Colonic mucosa (tissue), 4 donors: Measurements from ENCODE around the gene GFY. TPM values are rescaled to one million over a fixed set of nuclear protein-coding genes. Genes with fewer than 3 reads are reported as not detected.

Source experiments
- DNase-seq: peaks from one replicate; pipeline ENCODE4 v3.0.0-alpha.2; 2020
- H3K27ac ChIP-seq: fragments of 200-600 bp; one replicate; pipeline ENCODE4 v1.8.0; 2021
- H3K27me3 ChIP-seq: fragments of 200-600 bp; one replicate; pipeline ENCODE4 v1.8.0; 2021
- H3K36me3 ChIP-seq: fragments of 200-600 bp; one replicate; pipeline ENCODE4 v1.8.0; 2021
- H3K4me1 ChIP-seq: fragments of 200-600 bp; one replicate; pipeline ENCODE4 v1.8.0; 2021; ENCODE audit warnings: mild to moderate bottlenecking
- H3K4me3 ChIP-seq: fragments of 200-600 bp; one replicate; pipeline ENCODE4 v1.8.0; 2021
- H3K9ac ChIP-seq, 2 donors: one replicate each; pipeline ENCODE4 v1.7.0; 2013; ENCODE audit warnings: control low read depth in 2 of 2, low read depth in 2 of 2, low read length in 2 of 2
- H3K9me3 ChIP-seq: fragments of 200-600 bp; one replicate; pipeline ENCODE4 v1.8.0; 2021
- CTCF ChIP-seq: fragments of 200-600 bp; IDR thresholded peaks from one replicate; pipeline ENCODE4 v1.8.0; 2022; ENCODE audit warnings: antibody characterized with exemption, mild to moderate bottlenecking
- intact Hi-C: fragments of 100-400 bp; cut with DNase I; formaldehyde crosslinking; loops from one replicate; pipeline ENCODE4 v1.14.1; 2022
- total RNA-seq, 2 donors: library from RNA; stranded (reverse); fragmentation: NEBNext Ultra II Directional in 1 of 2; extraction: Animal tissue kit (Norgen Biotek cat#: 25700) in 1 of 2; gene quantifications; one replicate each; pipeline ENCODE4 v1.2.1, GENCODE V29; 2021
- donor health status: healthy.
- donor health status: DM: no; HTN: no; CAD: no.
- donor health status: DM: no; HTN: no; CAD: no.

Gene GFY
- total RNA-seq, 2 donors from 2014 or later, result not detected

- H3K27me3 ChIP-seq, result no peaks in the 10 kb centered on the region
- H3K27ac ChIP-seq, result no peak overlapping the region
- TF ChIP-seq CTCF, result no peak
- no peaks in the 10 kb centered on the region for H3K4me1 ChIP-seq
- no peak overlapping the region for H3K4me3 ChIP-seq
- no peak for DNase-seq
- intact Hi-C loops, result loop anchor here (2.0 kb wide), 1 partner anchor 49 kb away; no protein-coding TSS in a partner anchor
- H3K9me3 ChIP-seq, result no peaks in the 10 kb centered on the region
- no peak overlapping the region for H3K9ac ChIP-seq
- no peaks in the 10 kb centered on the region for H3K36me3 ChIP-seq
Observed at GRCh38 chr19:49393881-49394280, 31.3 kb upstream of the GFY start.

GRCh38 chr19:49395581-49396407, 29.4 kb upstream of the GFY start:
- no peak for DNase-seq
- no peak for TF ChIP-seq CTCF
- no peak overlapping the region for H3K9ac ChIP-seq
- no peak overlapping the region for H3K4me3 ChIP-seq
- H3K9me3 ChIP-seq, result no peaks in the 10 kb centered on the region
- intact Hi-C loops, result no loop called here
- H3K36me3 ChIP-seq, result no peaks in the 10 kb centered on the region
- H3K4me1 ChIP-seq, result no peaks in the 10 kb centered on the region
- no peaks in the 10 kb centered on the region for H3K27me3 ChIP-seq
- no peak overlapping the region for H3K27ac ChIP-seq

- DNase-seq, result no peak
- no peaks in the 10 kb centered on the region for H3K27me3 ChIP-seq
- intact Hi-C loops, result no loop called here
Observed at GRCh38 chr19:49396738-49397505, 28.3 kb upstream of the GFY start.

GRCh38 chr19:49398001-49398615, 27.1 kb upstream of the GFY start:
- Histone ChIP-seq H3K36me3 (no peaks in the 10 kb centered on the region), H3K4me1 (no peaks in the 10 kb centered on the region), H3K9me3 (no peaks in the 10 kb centered on the region), H3K27me3 (no peaks in the 10 kb centered on the region), H3K27ac (no peak overlapping the region), H3K9ac (no peak overlapping the region), H3K4me3 (no peak overlapping the region)
- intact Hi-C loops, result no loop called here
- no peak for DNase-seq
- TF ChIP-seq CTCF, result no peak

More at GRCh38 chr19:49396738-49397505, 28.3 kb upstream of the GFY start:
- H3K9me3 ChIP-seq, result no peaks in the 10 kb centered on the region
- H3K27ac ChIP-seq, result no peak overlapping the region
- no peaks in the 10 kb centered on the region for H3K4me1 ChIP-seq
- TF ChIP-seq CTCF, result no peak
- H3K9ac ChIP-seq, result no peak overlapping the region
- H3K4me3 ChIP-seq, result no peak overlapping the region
- H3K36me3 ChIP-seq, result no peaks in the 10 kb centered on the region

- no peak for TF ChIP-seq CTCF
- Histone ChIP-seq H3K4me3 (no peak overlapping the region), H3K27me3 (no peaks in the 10 kb centered on the region), H3K27ac (no peak overlapping the region), H3K9ac (no peak overlapping the region), H3K4me1 (no peaks in the 10 kb centered on the region), H3K9me3 (no peaks in the 10 kb centered on the region), H3K36me3 (no peaks in the 10 kb centered on the region)
- intact Hi-C loops, result no loop called here
- DNase-seq, result no peak
Observed at GRCh38 chr19:49398931-49399330, 26.3 kb upstream of the GFY start.
